Measurements from ENCODE around the gene ZNF217.
"Not testable (repeated sequence)": the region's sequence is repeated elsewhere in the genome, so short reads cannot be mapped to it uniquely, and the experiment has no call there.

The ZNF217 gene

DNA sequence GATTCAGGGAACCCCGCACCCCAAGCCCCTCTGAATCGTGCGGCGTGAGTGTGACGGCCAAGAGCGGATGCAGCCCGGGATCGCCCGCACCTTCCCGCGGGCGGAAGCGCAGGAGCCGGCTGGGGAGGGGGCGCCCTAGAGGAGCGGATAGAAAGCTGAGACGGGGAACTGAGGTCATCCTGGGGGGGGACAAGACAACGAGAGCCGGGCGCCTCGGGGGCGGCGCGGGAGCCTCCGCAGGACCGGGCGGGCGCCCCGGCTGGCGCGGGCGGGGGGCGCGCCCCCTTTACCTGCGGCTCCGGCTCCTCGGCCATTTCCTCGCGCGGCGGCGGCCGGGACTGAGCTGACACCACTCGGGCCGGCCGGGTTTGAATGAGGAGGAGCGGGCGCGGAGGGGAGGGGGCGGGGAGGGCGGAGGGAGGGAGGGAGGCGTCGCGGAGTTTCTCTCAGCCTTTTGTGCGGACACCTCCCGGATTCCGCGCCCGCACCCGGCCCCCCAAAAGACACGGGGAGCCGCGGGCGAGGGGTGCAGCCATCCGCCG is at the start of gene ZNF217:
Gene ZNF217 (minus strand): TSS at position 374 of the 542 bp plus-strand sequence. CDS start 11,013 bp downstream, outside the sequence.
- peak within 1 kb of the TSS; percentile 63 for H3K4me3 ChIP-seq (ENCODE audit: control insufficient read depth, low read depth, low read length)
- not testable (repeated sequence) for DNase-seq (ENCODE audit: low read depth)

DNA sequence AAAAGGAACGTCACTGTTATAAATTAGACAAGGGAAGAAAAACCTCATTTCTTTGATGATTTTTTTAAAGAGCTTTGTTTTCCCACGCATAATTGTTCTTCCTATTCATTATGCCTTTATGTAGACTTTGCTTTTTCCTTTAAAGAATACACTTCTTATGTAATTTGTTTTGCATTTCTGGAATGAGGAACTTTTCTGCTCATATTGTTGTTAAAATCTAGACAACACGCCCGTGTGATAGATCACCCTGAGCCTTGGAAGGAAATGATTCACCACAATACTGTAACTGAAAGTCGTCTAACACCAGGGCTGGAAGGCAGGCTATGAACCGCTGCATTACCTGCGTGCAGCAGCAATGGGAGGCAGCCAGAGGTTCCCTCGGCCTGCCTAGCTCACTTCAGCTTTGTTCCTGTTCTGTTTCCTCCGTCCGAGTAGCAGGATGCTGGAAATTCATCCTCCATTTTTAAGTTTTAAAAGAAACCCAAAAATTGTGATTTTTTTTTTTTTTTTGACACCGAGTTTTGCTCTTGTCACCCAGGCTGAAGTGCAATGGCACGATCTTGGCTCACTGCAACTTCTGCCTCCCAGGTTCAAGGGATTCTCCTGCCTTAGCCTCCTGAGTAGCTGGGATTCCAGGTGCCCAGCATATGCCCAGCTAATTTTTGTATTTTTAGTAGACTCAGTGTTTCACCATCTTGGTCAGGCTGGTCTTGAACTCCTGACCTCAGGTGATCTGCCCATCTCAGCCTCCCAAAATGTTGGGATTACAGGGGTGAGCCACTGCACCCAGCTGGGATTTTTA is 49.6 kb upstream of the ZNF217 start:
- TF ChIP-seq, protein P1, sequence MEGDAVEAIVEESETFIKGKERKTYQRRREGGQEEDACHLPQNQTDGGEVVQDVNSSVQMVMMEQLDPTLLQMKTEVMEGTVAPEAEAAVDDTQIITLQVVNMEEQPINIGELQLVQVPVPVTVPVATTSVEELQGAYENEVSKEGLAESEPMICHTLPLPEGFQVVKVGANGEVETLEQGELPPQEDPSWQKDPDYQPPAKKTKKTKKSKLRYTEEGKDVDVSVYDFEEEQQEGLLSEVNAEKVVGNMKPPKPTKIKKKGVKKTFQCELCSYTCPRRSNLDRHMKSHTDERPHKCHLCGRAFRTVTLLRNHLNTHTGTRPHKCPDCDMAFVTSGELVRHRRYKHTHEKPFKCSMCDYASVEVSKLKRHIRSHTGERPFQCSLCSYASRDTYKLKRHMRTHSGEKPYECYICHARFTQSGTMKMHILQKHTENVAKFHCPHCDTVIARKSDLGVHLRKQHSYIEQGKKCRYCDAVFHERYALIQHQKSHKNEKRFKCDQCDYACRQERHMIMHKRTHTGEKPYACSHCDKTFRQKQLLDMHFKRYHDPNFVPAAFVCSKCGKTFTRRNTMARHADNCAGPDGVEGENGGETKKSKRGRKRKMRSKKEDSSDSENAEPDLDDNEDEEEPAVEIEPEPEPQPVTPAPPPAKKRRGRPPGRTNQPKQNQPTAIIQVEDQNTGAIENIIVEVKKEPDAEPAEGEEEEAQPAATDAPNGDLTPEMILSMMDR (conservative IDR thresholded peaks at IDR 0.05; ENCODE audit: control insufficient read depth, insufficient read depth, low read depth, low read length): no peak
- no peak overlapping the region for H3K4me3 ChIP-seq (ENCODE audit: control insufficient read depth, low read depth, low read length)
- DNase-seq (ENCODE audit: low read depth): peak; percentile 80

DNA sequence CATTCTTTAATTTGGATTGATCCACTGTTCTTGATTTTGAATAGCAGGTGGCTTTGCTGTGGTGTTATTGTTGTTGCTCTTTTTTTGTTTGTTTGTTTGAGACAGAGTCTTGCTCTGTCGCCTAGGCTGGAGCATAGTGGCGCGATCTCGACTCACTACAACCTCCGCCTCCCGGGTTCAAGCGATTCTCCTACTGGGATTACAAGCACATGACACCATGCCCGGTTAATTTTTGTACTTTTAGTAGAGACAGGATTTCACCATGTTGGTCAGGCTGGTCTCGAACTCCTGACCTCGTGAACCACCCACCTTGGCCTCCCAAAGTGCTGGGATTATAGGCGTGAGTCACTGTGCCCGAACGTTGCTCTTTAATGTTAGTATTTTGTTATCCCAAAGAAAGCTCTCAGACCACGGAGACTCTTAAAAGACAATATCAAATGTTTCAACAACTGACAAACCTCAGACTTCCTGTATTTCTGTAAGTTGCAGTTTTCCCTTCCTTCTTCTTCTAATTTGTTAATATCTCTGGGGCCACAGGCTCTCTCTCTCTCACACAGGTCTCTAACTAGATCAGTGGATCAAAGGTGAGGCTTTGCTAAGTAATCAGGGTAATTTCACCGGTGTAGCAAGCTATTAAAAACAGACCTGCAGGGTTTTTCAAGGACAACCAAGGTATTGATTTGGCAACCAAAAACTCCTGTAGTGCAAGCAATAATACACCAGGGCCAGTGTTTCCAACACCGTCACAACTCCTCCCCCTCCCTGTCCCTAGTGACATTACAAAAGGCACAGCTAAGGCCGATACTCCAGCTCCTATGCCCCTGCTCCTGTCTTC is 48.8 kb upstream of the ZNF217 start:
- peak; percentile 71 for DNase-seq (ENCODE audit: low read depth)
- TF ChIP-seq, protein P1 (conservative IDR thresholded peaks at IDR 0.05; ENCODE audit: control insufficient read depth, insufficient read depth, low read depth, low read length): no peak
- H3K4me3 ChIP-seq (ENCODE audit: control insufficient read depth, low read depth, low read length): no peak overlapping the region

DNA sequence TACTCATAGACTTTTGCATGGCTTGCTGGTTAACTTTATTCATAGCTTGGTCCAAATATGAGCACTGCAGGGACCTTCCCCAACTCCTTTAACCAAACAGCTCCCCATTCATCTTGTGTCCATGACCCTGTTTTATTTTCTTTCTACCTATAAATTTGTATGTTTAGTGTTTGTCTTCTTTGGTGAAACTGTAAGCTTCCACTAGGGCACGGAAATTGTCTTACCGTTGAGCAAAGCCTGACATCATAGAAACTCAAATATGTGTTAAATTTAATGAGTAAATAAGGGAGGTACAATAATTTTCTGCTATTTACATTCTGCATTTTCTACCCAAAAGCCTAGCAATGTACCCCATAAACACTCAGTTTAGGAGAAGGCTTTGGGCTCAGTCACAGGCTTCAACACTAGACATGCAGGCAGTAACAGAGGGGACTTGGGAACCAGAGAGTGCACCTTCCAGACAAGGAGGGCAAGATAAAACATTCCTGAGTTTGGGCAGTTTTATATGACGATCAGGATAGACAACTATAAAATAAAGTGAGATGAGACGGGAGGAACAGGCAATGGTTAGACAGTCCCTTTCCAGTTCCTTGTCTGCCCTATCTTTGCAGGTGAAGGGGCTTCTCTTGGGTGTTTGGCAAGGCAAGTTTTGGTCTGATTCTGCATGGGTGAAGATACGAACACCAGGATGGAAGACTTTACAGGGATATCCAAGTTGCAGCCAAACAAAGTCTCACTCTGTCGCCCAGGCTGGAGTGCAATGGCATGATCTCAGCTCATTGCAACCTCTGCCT is 46.2 kb upstream of the ZNF217 start:
- TF ChIP-seq, protein P1 (conservative IDR thresholded peaks at IDR 0.05; ENCODE audit: control insufficient read depth, insufficient read depth, low read depth, low read length): no peak
- no peak for DNase-seq (ENCODE audit: low read depth)
- no peak overlapping the region for H3K4me3 ChIP-seq (ENCODE audit: control insufficient read depth, low read depth, low read length)

DNA sequence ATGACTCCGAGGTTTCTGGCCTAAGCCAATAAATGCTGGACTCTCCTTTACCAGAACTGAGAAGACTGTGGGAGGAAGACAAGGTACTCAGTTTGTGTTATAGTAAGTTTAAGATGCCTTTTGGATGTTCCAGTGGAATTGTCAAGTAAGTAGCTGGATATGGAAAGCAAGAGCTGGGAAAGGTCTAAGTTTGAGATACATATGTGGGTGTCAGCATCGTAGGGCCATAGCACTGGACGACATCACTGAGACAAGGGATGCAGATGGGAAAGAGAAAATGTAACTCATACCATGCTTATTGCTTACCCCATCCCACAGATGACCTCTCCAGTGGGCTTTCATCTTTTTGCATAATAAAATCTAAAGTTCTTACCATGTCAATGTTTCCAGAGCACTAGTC is 45.5 kb upstream of the ZNF217 start:
- TF ChIP-seq, protein P1 (conservative IDR thresholded peaks at IDR 0.05; ENCODE audit: control insufficient read depth, insufficient read depth, low read depth, low read length): no peak
- DNase-seq (ENCODE audit: low read depth): no peak
- H3K4me3 ChIP-seq (ENCODE audit: control insufficient read depth, low read depth, low read length): no peak overlapping the region

DNA sequence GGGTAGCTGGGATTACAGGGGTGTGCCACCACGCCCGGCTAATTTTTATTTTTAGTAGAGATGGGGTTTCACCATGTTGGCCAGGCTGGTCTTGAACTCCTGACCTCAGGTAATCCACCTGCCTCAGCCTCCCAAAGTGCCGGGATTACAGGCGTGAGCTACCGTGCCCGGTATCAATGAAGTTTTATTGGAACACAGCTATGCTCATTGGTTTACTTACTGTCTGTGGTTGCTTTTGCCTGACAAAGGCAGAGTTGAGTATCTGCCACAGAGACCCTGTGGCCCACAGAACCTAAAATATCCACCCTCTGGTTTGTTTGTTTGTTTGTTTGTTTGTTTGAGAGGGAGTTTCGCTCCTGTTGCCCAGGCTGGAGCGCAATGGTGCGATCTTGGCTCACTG is 43.7 kb upstream of the ZNF217 start:
- H3K4me3 ChIP-seq (ENCODE audit: control insufficient read depth, low read depth, low read length); DNase-seq (ENCODE audit: low read depth): not testable (repeated sequence)

DNA sequence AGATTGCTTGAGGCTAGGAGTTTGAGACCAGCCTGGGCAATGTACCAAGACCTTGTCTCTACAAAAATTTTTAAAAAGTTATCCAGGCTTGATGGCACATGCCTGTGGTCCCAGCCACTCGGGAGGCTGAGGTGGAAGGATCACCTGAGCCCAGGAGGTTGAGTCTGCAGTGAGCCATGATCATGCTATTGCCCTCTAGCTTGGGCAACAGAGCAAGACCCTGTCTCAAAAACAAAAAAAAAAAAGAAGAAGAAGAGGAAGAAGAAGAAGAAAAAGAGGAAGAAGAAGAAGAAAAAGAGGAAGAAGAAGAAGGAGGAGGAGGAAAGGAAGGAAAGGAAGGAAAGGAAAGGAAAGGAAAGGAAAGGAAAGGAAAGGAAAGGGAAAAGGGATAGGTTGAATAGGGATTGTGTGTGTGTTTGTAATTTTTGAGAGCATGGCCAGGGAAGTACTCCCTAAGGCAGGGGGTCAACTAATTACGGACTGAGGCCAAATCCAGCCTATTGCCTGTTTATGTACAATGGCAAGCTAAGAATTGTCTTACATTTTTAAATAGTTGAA is 43.0 kb upstream of the ZNF217 start:
- TF ChIP-seq, protein P1 (conservative IDR thresholded peaks at IDR 0.05; ENCODE audit: control insufficient read depth, insufficient read depth, low read depth, low read length): no peak
- no peak overlapping the region for H3K4me3 ChIP-seq (ENCODE audit: control insufficient read depth, low read depth, low read length)
- no peak for DNase-seq (ENCODE audit: low read depth)

All from fibroblast of mammary gland (primary cell).